ENCODE measurements around the gene ZNF827.

Gene ZNF827

GRCh38 chr4:145865274-145865941, 73.2 kb downstream of the ZNF827 start:
- H3K27ac ChIP-seq (ENCODE audit: low read length, poor library complexity, severe bottlenecking) = no peak overlapping the region
- no peak overlapping the region for H2BK12ac ChIP-seq (ENCODE audit: low read length in 2 of 2)
- no peak overlapping the region for H2BK15ac ChIP-seq (ENCODE audit: low read depth, poor library complexity, severe bottlenecking)
- peaks cover 4% of the 10 kb centered on the region for H3K4me1 ChIP-seq (ENCODE audit: control insufficient read depth, insufficient read depth, low read depth, low read length)
- no peak overlapping the region for H2BK120ac ChIP-seq (ENCODE audit: low read depth, low read length)
- H2AFZ ChIP-seq (ENCODE audit: low read depth, low read length) = no peak overlapping the region
- H4K8ac ChIP-seq (ENCODE audit: low read length) = no peak overlapping the region
- no peaks in the 10 kb centered on the region for H3K27me3 ChIP-seq (ENCODE audit: control insufficient read depth in 1 of 2, insufficient read depth in 1 of 2, low read length in 2 of 2)
- WGBS = 86% methylated on average over 5 of the region's 5 CpGs
- H3K9ac ChIP-seq (ENCODE audit: low read length) = no peak overlapping the region
- no peak overlapping the region for H2AK5ac ChIP-seq (ENCODE audit: low read length, severe bottlenecking)
- DNase-seq = no peak
- no peak overlapping the region for H3K18ac ChIP-seq (ENCODE audit: low read depth in 1 of 2, low read length in 2 of 2)
- H4K91ac ChIP-seq (ENCODE audit: low read length) = no peak overlapping the region
- no peak overlapping the region for H3K4me3 ChIP-seq (ENCODE audit: insufficient read depth in 1 of 2, low read depth in 1 of 2, low read length in 2 of 2)
- H3K4ac ChIP-seq (ENCODE audit: low read depth in 1 of 2, low read length in 2 of 2) = no peak overlapping the region
- no peak overlapping the region for H2BK5ac ChIP-seq (ENCODE audit: low read depth, low read length, poor library complexity, severe bottlenecking)
- H3K4me2 ChIP-seq (ENCODE audit: low read length, poor library complexity, severe bottlenecking) = no peak overlapping the region
- no peaks in the 10 kb centered on the region for H3K9me3 ChIP-seq (ENCODE audit: control insufficient read depth, low read length)
- no peak overlapping the region for H3K23ac ChIP-seq (ENCODE audit: low read length in 2 of 2)
- H3K36me3 ChIP-seq (ENCODE audit: control insufficient read depth in 1 of 2, insufficient read depth in 2 of 2, low read depth in 1 of 2, low read length in 2 of 2) = peaks cover 5 to 6% of the 10 kb centered on the region in 2 experiments
- H3K79me1 ChIP-seq (replicated peaks; ENCODE audit: low read length, poor library complexity, severe bottlenecking) = peaks cover 26% of the 10 kb centered on the region
- no peak overlapping the region for H3K14ac ChIP-seq (ENCODE audit: low read length in 2 of 2)

- no peak overlapping the region for H2BK120ac ChIP-seq (ENCODE audit: low read depth, low read length)
- no peak overlapping the region for H3K9ac ChIP-seq (ENCODE audit: low read length)
- no peak overlapping the region for H2BK15ac ChIP-seq (ENCODE audit: low read depth, poor library complexity, severe bottlenecking)
- no peak overlapping the region for H4K91ac ChIP-seq (ENCODE audit: low read length)
- H2BK5ac ChIP-seq (ENCODE audit: low read depth, low read length, poor library complexity, severe bottlenecking) = no peak overlapping the region
- peaks cover 11 to 13% of the 10 kb centered on the region in 2 experiments for H3K36me3 ChIP-seq (ENCODE audit: control insufficient read depth in 1 of 2, insufficient read depth in 2 of 2, low read depth in 1 of 2, low read length in 2 of 2)
- no peak overlapping the region for H3K4ac ChIP-seq (ENCODE audit: low read depth in 1 of 2, low read length in 2 of 2)
- H3K23ac ChIP-seq (ENCODE audit: low read length in 2 of 2) = no peak overlapping the region
- WGBS = 92% methylated on average over 1 of the region's 2 CpGs
- no peak overlapping the region for H3K18ac ChIP-seq (ENCODE audit: low read depth in 1 of 2, low read length in 2 of 2)
- H3K4me2 ChIP-seq (ENCODE audit: low read length, poor library complexity, severe bottlenecking) = no peak overlapping the region
- no peak overlapping the region for H3K27ac ChIP-seq (ENCODE audit: low read length, poor library complexity, severe bottlenecking)
- no peak for DNase-seq
- H3K27me3 ChIP-seq (ENCODE audit: control insufficient read depth in 1 of 2, insufficient read depth in 1 of 2, low read length in 2 of 2) = no peaks in the 10 kb centered on the region
- H3K79me1 ChIP-seq (replicated peaks; ENCODE audit: low read length, poor library complexity, severe bottlenecking) = peaks cover 33% of the 10 kb centered on the region
- H3K9me3 ChIP-seq (ENCODE audit: control insufficient read depth, low read length) = no peaks in the 10 kb centered on the region
- H4K8ac ChIP-seq (ENCODE audit: low read length) = no peak overlapping the region
- peaks cover 2% of the 10 kb centered on the region for H3K4me1 ChIP-seq (ENCODE audit: control insufficient read depth, insufficient read depth, low read depth, low read length)
- no peak overlapping the region for H2AFZ ChIP-seq (ENCODE audit: low read depth, low read length)
- H3K4me3 ChIP-seq (ENCODE audit: insufficient read depth in 1 of 2, low read depth in 1 of 2, low read length in 2 of 2) = no peak overlapping the region
- H3K14ac ChIP-seq (ENCODE audit: low read length in 2 of 2) = no peak overlapping the region
- no peak overlapping the region for H2AK5ac ChIP-seq (ENCODE audit: low read length, severe bottlenecking)
- H2BK12ac ChIP-seq (ENCODE audit: low read length in 2 of 2) = no peak overlapping the region
These were observed 75.4 kb downstream of the ZNF827 start for GRCh38 chr4:145863191-145863590.

- Histone ChIP-seq H2BK15ac (ENCODE audit: low read depth, poor library complexity, severe bottlenecking) (no peak overlapping the region), H3K27ac (ENCODE audit: low read length, poor library complexity, severe bottlenecking) (no peak overlapping the region), H2BK120ac (ENCODE audit: low read depth, low read length) (no peak overlapping the region), H4K91ac (ENCODE audit: low read length) (no peak overlapping the region), H3K4me1 (ENCODE audit: control insufficient read depth, insufficient read depth, low read depth, low read length) (peaks cover 2% of the 10 kb centered on the region), H3K27me3 (ENCODE audit: control insufficient read depth in 1 of 2, insufficient read depth in 1 of 2, low read length in 2 of 2) (no peaks in the 10 kb centered on the region), H3K36me3 (ENCODE audit: control insufficient read depth in 1 of 2, insufficient read depth in 2 of 2, low read depth in 1 of 2, low read length in 2 of 2) (peaks cover 11 to 13% of the 10 kb centered on the region in 2 experiments), H3K79me1 (replicated peaks; ENCODE audit: low read length, poor library complexity, severe bottlenecking) (peaks cover 36% of the 10 kb centered on the region), H4K8ac (ENCODE audit: low read length) (no peak overlapping the region), H3K23ac (ENCODE audit: low read length in 2 of 2) (no peak overlapping the region), H3K4me2 (ENCODE audit: low read length, poor library complexity, severe bottlenecking) (no peak overlapping the region), H3K9me3 (ENCODE audit: control insufficient read depth, low read length) (no peaks in the 10 kb centered on the region), H2AK5ac (ENCODE audit: low read length, severe bottlenecking) (no peak overlapping the region), H2BK12ac (ENCODE audit: low read length in 2 of 2) (no peak overlapping the region), H3K4me3 (ENCODE audit: insufficient read depth in 1 of 2, low read depth in 1 of 2, low read length in 2 of 2) (no peak overlapping the region), H2BK5ac (ENCODE audit: low read depth, low read length, poor library complexity, severe bottlenecking) (no peak overlapping the region), H2AFZ (ENCODE audit: low read depth, low read length) (no peak overlapping the region), H3K18ac (ENCODE audit: low read depth in 1 of 2, low read length in 2 of 2) (no peak overlapping the region), H3K9ac (ENCODE audit: low read length) (no peak overlapping the region), H3K4ac (ENCODE audit: low read depth in 1 of 2, low read length in 2 of 2) (no peak overlapping the region), H3K14ac (ENCODE audit: low read length in 2 of 2) (no peak overlapping the region)
- 97% methylated on average over 16 of the region's 16 CpGs for WGBS
- no peak for DNase-seq
These were observed 77.0 kb downstream of the ZNF827 start for GRCh38 chr4:145861336-145862318.

GRCh38 chr4:145860897-145861296, 77.7 kb downstream of the ZNF827 start:
- WGBS = 91% methylated on average over 4 of the region's 5 CpGs

More at GRCh38 chr4:145860897-145861296, 77.7 kb downstream of the ZNF827 start:
- no peak overlapping the region for H4K8ac ChIP-seq (ENCODE audit: low read length)
- H3K4me3 ChIP-seq (ENCODE audit: insufficient read depth in 1 of 2, low read depth in 1 of 2, low read length in 2 of 2) = no peak overlapping the region
- no peak overlapping the region for H3K14ac ChIP-seq (ENCODE audit: low read length in 2 of 2)
- no peak overlapping the region for H3K18ac ChIP-seq (ENCODE audit: low read depth in 1 of 2, low read length in 2 of 2)
- H3K4me2 ChIP-seq (ENCODE audit: low read length, poor library complexity, severe bottlenecking) = no peak overlapping the region
- H3K79me1 ChIP-seq (replicated peaks; ENCODE audit: low read length, poor library complexity, severe bottlenecking) = peaks cover 35% of the 10 kb centered on the region
- no peak overlapping the region for H2AK5ac ChIP-seq (ENCODE audit: low read length, severe bottlenecking)
- no peaks in the 10 kb centered on the region for H3K9me3 ChIP-seq (ENCODE audit: control insufficient read depth, low read length)
- H2BK120ac ChIP-seq (ENCODE audit: low read depth, low read length) = no peak overlapping the region
- H3K23ac ChIP-seq (ENCODE audit: low read length in 2 of 2) = no peak overlapping the region
- H2BK15ac ChIP-seq (ENCODE audit: low read depth, poor library complexity, severe bottlenecking) = no peak overlapping the region
- no peak overlapping the region for H3K4ac ChIP-seq (ENCODE audit: low read depth in 1 of 2, low read length in 2 of 2)
- H3K27me3 ChIP-seq (ENCODE audit: control insufficient read depth in 1 of 2, insufficient read depth in 1 of 2, low read length in 2 of 2) = no peaks in the 10 kb centered on the region
- H2BK12ac ChIP-seq (ENCODE audit: low read length in 2 of 2) = no peak overlapping the region
- H4K91ac ChIP-seq (ENCODE audit: low read length) = no peak overlapping the region
- H3K36me3 ChIP-seq (ENCODE audit: control insufficient read depth in 1 of 2, insufficient read depth in 2 of 2, low read depth in 1 of 2, low read length in 2 of 2) = peaks cover 11 to 13% of the 10 kb centered on the region in 2 experiments
- peaks cover 2% of the 10 kb centered on the region for H3K4me1 ChIP-seq (ENCODE audit: control insufficient read depth, insufficient read depth, low read depth, low read length)
- H2BK5ac ChIP-seq (ENCODE audit: low read depth, low read length, poor library complexity, severe bottlenecking) = no peak overlapping the region
- DNase-seq = no peak
- H3K9ac ChIP-seq (ENCODE audit: low read length) = no peak overlapping the region
- no peak overlapping the region for H3K27ac ChIP-seq (ENCODE audit: low read length, poor library complexity, severe bottlenecking)
- H2AFZ ChIP-seq (ENCODE audit: low read depth, low read length) = no peak overlapping the region
